Measurements from ENCODE around the gene STIMATE.

The STIMATE gene

GRCh38 chr3:52897130-52898122 is at the start of gene STIMATE:
TSS of gene STIMATE (minus strand) at chr3:52897548. CDS start at chr3:52897450, 98 bp downstream.
- peak within 1 kb of the TSS; percentile 61 to 93 (median 88) for H3K9ac ChIP-seq (ENCODE audit: low read length in 5 of 5)
- peaks cover 2 to 45% (median 38%) of the 10 kb centered on the region in 5 donors for H3K4me1 ChIP-seq (ENCODE audit: control insufficient read depth in 5 of 5, insufficient read depth in 5 of 5, low read length in 5 of 5)
- H3K27ac ChIP-seq (ENCODE audit: low read depth, low read length), result peak within 1 kb of the TSS; percentile 18
- H3K27me3 ChIP-seq (ENCODE audit: control insufficient read depth in 5 of 5, insufficient read depth in 4 of 5, low read length in 5 of 5), result no peaks in the 10 kb centered on the region
- peak within 1 kb of the TSS; percentile 77 to 95 (median 85) for H3K4me3 ChIP-seq (ENCODE audit: low read depth in 1 of 5, low read length in 5 of 5)
- H3K9me3 ChIP-seq (ENCODE audit: control insufficient read depth in 5 of 5, low read length in 5 of 5), result no peaks in the 10 kb centered on the region
- no peaks in the 10 kb centered on the region for H3K36me3 ChIP-seq (ENCODE audit: control insufficient read depth in 5 of 5, insufficient read depth in 5 of 5, low read length in 5 of 5)

DNA sequence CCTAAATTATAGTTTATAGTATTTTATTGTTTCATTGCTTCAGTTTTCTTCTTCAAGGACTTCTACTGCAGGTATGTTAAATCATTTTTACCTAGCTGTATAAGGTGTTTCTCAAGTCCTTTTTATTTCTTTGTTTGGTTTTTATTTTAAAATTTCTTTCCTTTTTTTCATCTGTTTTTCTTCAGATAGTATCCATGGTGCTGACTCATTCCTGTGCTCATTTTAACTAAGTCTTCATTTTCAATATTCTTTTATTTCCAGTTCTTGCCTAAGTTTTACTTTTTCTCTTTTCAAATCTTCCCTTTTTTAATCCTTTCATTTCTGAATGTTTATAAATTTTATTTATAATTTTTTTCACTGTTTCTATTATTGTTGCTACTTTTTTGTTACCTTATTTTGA is 42.3 kb upstream of the STIMATE start:
- Histone ChIP-seq H3K36me3 (ENCODE audit: control insufficient read depth in 5 of 5, insufficient read depth in 5 of 5, low read length in 5 of 5) (peaks cover 0 to 3% (median 0%) of the 10 kb centered on the region in 5 donors), H3K27ac (ENCODE audit: low read depth, low read length) (no peak overlapping the region), H3K9ac (ENCODE audit: low read length in 5 of 5) (no peak overlapping the region), H3K4me1 (ENCODE audit: control insufficient read depth in 5 of 5, insufficient read depth in 5 of 5, low read length in 5 of 5) (no peaks in the 10 kb centered on the region), H3K4me3 (ENCODE audit: low read depth in 1 of 5, low read length in 5 of 5) (no peak overlapping the region), H3K27me3 (ENCODE audit: control insufficient read depth in 5 of 5, insufficient read depth in 4 of 5, low read length in 5 of 5) (no peaks in the 10 kb centered on the region), H3K9me3 (ENCODE audit: control insufficient read depth in 5 of 5, low read length in 5 of 5) (no peaks in the 10 kb centered on the region)

GRCh38 chr3:52934630-52935530 is 37.5 kb upstream of the STIMATE start:
- Histone ChIP-seq H3K27me3 (ENCODE audit: control insufficient read depth in 5 of 5, insufficient read depth in 4 of 5, low read length in 5 of 5) (no peaks in the 10 kb centered on the region), H3K9ac (ENCODE audit: low read length in 5 of 5) (no peak overlapping the region), H3K9me3 (ENCODE audit: control insufficient read depth in 5 of 5, low read length in 5 of 5) (no peaks in the 10 kb centered on the region), H3K4me1 (ENCODE audit: control insufficient read depth in 5 of 5, insufficient read depth in 5 of 5, low read length in 5 of 5) (no peaks in the 10 kb centered on the region), H3K27ac (ENCODE audit: low read depth, low read length) (no peak overlapping the region), H3K4me3 (ENCODE audit: low read depth in 1 of 5, low read length in 5 of 5) (no peak overlapping the region), H3K36me3 (ENCODE audit: control insufficient read depth in 5 of 5, insufficient read depth in 5 of 5, low read length in 5 of 5) (peaks cover 0 to 7% (median 3%) of the 10 kb centered on the region in 5 donors)

GRCh38 chr3:52931889-52932288 is 34.5 kb upstream of the STIMATE start:
- no peak overlapping the region for H3K4me3 ChIP-seq (ENCODE audit: low read depth in 1 of 5, low read length in 5 of 5)
- H3K36me3 ChIP-seq (ENCODE audit: control insufficient read depth in 5 of 5, insufficient read depth in 5 of 5, low read length in 5 of 5), result peaks cover 0 to 13% (median 6%) of the 10 kb centered on the region in 5 donors
- no peak overlapping the region for H3K27ac ChIP-seq (ENCODE audit: low read depth, low read length)
- no peaks in the 10 kb centered on the region for H3K27me3 ChIP-seq (ENCODE audit: control insufficient read depth in 5 of 5, insufficient read depth in 4 of 5, low read length in 5 of 5)
- H3K9ac ChIP-seq (ENCODE audit: low read length in 5 of 5), result no peak overlapping the region
- H3K9me3 ChIP-seq (ENCODE audit: control insufficient read depth in 5 of 5, low read length in 5 of 5), result no peaks in the 10 kb centered on the region
- H3K4me1 ChIP-seq (ENCODE audit: control insufficient read depth in 5 of 5, insufficient read depth in 5 of 5, low read length in 5 of 5), result peaks cover 0 to 3% (median 0%) of the 10 kb centered on the region in 5 donors

DNA sequence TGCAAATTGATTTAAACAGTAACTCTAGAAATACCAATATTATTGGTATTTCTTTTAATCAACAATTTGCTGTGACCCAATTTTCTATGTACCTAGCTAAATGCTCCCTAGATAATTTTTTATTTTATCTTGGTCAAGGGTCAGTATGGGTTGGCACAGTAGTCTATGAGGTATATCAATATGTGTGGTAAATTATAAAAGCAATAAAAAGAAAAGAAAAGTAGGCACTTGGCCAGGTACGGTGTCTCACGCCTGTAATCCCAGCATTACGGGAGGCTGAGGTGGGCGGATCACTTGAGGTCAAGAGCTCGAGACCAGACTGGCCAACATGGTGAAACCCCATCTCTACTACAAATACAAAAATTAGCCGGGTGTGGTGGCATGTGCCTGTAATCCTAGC is 34.0 kb upstream of the STIMATE start:
- Histone ChIP-seq H3K27ac (ENCODE audit: low read depth, low read length) (no peak overlapping the region), H3K27me3 (ENCODE audit: control insufficient read depth in 5 of 5, insufficient read depth in 4 of 5, low read length in 5 of 5) (no peaks in the 10 kb centered on the region), H3K9me3 (ENCODE audit: control insufficient read depth in 5 of 5, low read length in 5 of 5) (no peaks in the 10 kb centered on the region), H3K9ac (ENCODE audit: low read length in 5 of 5) (no peak overlapping the region), H3K4me1 (ENCODE audit: control insufficient read depth in 5 of 5, insufficient read depth in 5 of 5, low read length in 5 of 5) (peaks cover 0 to 3% (median 0%) of the 10 kb centered on the region in 5 donors), H3K36me3 (ENCODE audit: control insufficient read depth in 5 of 5, insufficient read depth in 5 of 5, low read length in 5 of 5) (peaks cover 0 to 13% (median 6%) of the 10 kb centered on the region in 5 donors), H3K4me3 (ENCODE audit: low read depth in 1 of 5, low read length in 5 of 5) (no peak overlapping the region)

- H3K27ac ChIP-seq (ENCODE audit: low read depth, low read length), result no peak overlapping the region
- H3K36me3 ChIP-seq (ENCODE audit: control insufficient read depth in 5 of 5, insufficient read depth in 5 of 5, low read length in 5 of 5), result peaks cover 0 to 15% (median 7%) of the 10 kb centered on the region in 5 donors
- no peak overlapping the region for H3K4me3 ChIP-seq (ENCODE audit: low read depth in 1 of 5, low read length in 5 of 5)
- H3K27me3 ChIP-seq (ENCODE audit: control insufficient read depth in 5 of 5, insufficient read depth in 4 of 5, low read length in 5 of 5), result no peaks in the 10 kb centered on the region
- H3K9me3 ChIP-seq (ENCODE audit: control insufficient read depth in 5 of 5, low read length in 5 of 5), result no peaks in the 10 kb centered on the region
- H3K9ac ChIP-seq (ENCODE audit: low read length in 5 of 5), result no peak overlapping the region
- H3K4me1 ChIP-seq (ENCODE audit: control insufficient read depth in 5 of 5, insufficient read depth in 5 of 5, low read length in 5 of 5), result peaks cover 0 to 3% (median 0%) of the 10 kb centered on the region in 5 donors
Measured at GRCh38 chr3:52930748-52931147, 33.4 kb upstream of the STIMATE start.

- Histone ChIP-seq H3K9me3 (ENCODE audit: control insufficient read depth in 5 of 5, low read length in 5 of 5) (no peaks in the 10 kb centered on the region), H3K9ac (ENCODE audit: low read length in 5 of 5) (no peak overlapping the region), H3K27ac (ENCODE audit: low read depth, low read length) (no peak overlapping the region), H3K4me3 (ENCODE audit: low read depth in 1 of 5, low read length in 5 of 5) (no peak overlapping the region), H3K4me1 (ENCODE audit: control insufficient read depth in 5 of 5, insufficient read depth in 5 of 5, low read length in 5 of 5) (peaks cover 0 to 3% (median 0%) of the 10 kb centered on the region in 5 donors), H3K36me3 (ENCODE audit: control insufficient read depth in 5 of 5, insufficient read depth in 5 of 5, low read length in 5 of 5) (peaks cover 0 to 14% (median 8%) of the 10 kb centered on the region in 5 donors), H3K27me3 (ENCODE audit: control insufficient read depth in 5 of 5, insufficient read depth in 4 of 5, low read length in 5 of 5) (no peaks in the 10 kb centered on the region)
Measured at GRCh38 chr3:52926554-52926953, 29.2 kb upstream of the STIMATE start.

- Histone ChIP-seq H3K27ac (ENCODE audit: low read depth, low read length) (no peak overlapping the region), H3K4me3 (ENCODE audit: low read depth in 1 of 5, low read length in 5 of 5) (no peak overlapping the region), H3K36me3 (ENCODE audit: control insufficient read depth in 5 of 5, insufficient read depth in 5 of 5, low read length in 5 of 5) (peaks cover 7 to 20% (median 13%) of the 10 kb centered on the region in 5 donors)
Measured at GRCh38 chr3:52925405-52926313, 28.3 kb upstream of the STIMATE start.

DNA sequence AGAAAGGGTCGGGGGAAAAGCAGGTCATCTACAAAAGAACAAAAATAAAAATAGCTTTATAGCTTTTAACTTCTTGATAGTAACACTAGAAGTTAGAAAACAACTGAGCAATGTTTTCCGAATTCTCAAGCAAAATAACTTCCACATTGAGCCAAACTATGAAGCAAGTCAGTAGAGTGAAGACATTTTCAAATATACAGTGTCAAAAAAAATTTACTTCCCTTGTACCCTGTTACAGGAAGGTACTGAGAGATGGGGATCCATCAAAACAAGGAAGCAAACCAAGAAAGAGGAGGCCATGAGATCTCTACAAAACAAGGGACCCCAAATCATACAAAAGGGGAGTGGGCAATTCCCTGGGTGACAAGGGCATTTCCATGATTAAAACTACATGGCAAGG is 26.6 kb upstream of the STIMATE start:
- peaks cover 9 to 31% (median 21%) of the 10 kb centered on the region in 5 donors for H3K36me3 ChIP-seq (ENCODE audit: control insufficient read depth in 5 of 5, insufficient read depth in 5 of 5, low read length in 5 of 5)
- no peaks in the 10 kb centered on the region for H3K4me1 ChIP-seq (ENCODE audit: control insufficient read depth in 5 of 5, insufficient read depth in 5 of 5, low read length in 5 of 5)

More at GRCh38 chr3:52925405-52926313, 28.3 kb upstream of the STIMATE start:
- no peaks in the 10 kb centered on the region for H3K9me3 ChIP-seq (ENCODE audit: control insufficient read depth in 5 of 5, low read length in 5 of 5)
- no peaks in the 10 kb centered on the region for H3K27me3 ChIP-seq (ENCODE audit: control insufficient read depth in 5 of 5, insufficient read depth in 4 of 5, low read length in 5 of 5)
- H3K4me1 ChIP-seq (ENCODE audit: control insufficient read depth in 5 of 5, insufficient read depth in 5 of 5, low read length in 5 of 5), result peaks cover 0 to 3% (median 0%) of the 10 kb centered on the region in 5 donors
- no peak overlapping the region for H3K9ac ChIP-seq (ENCODE audit: low read length in 5 of 5)

More for the DNA sequence above, 26.6 kb upstream of the STIMATE start:
- Histone ChIP-seq H3K4me3 (ENCODE audit: low read depth in 1 of 5, low read length in 5 of 5) (no peak overlapping the region), H3K9ac (ENCODE audit: low read length in 5 of 5) (no peak overlapping the region), H3K27ac (ENCODE audit: low read depth, low read length) (no peak overlapping the region), H3K9me3 (ENCODE audit: control insufficient read depth in 5 of 5, low read length in 5 of 5) (no peaks in the 10 kb centered on the region), H3K27me3 (ENCODE audit: control insufficient read depth in 5 of 5, insufficient read depth in 4 of 5, low read length in 5 of 5) (no peaks in the 10 kb centered on the region)

Measured in subcutaneous abdominal adipose tissue (tissue), 5 donors.